SKM-1 (cell line): ENCODE results near the gene PTPRN.
A peak's percentile ranks its signal among the peaks of the same experiment; 100 is the strongest.
"Not testable (repeated sequence)": the region's sequence is repeated elsewhere in the genome, so short reads cannot be mapped to it uniquely, and the experiment has no call there.

ENCODE experiments used
- DNase-seq: peaks from one replicate; lab custom pipeline; 2025; ENCODE audit not compliant: unreplicated experiment; lab: John Stamatoyannopoulos, UW

The PTPRN gene

GRCh38 chr2:219271021-219271420 is 38.2 kb downstream of the PTPRN start:
- DNase-seq: no peak

GRCh38 chr2:219270055-219270372 is 39.2 kb downstream of the PTPRN start:
- no peak for DNase-seq

- no peak for DNase-seq
Observed at GRCh38 chr2:219269362-219270054, 39.7 kb downstream of the PTPRN start.

- no peak for DNase-seq
Observed at GRCh38 chr2:219268294-219268693, 40.9 kb downstream of the PTPRN start.

GRCh38 chr2:219266886-219267285 is 42.3 kb downstream of the PTPRN start:
- DNase-seq: no peak

- no peak for DNase-seq
Observed at GRCh38 chr2:219266232-219266631, 43.0 kb downstream of the PTPRN start.

- no peak for DNase-seq
Observed at GRCh38 chr2:219261024-219261855, 48.0 kb downstream of the PTPRN start.

GRCh38 chr2:219258942-219259341 is 50.3 kb downstream of the PTPRN start:
- DNase-seq: not testable (repeated sequence)

GRCh38 chr2:219254590-219255201 is 54.5 kb downstream of the PTPRN start:
- DNase-seq: peak; percentile 65

GRCh38 chr2:219253753-219254589 is 55.2 kb downstream of the PTPRN start, which contains the start of gene TUBA4A:
TUBA4A (minus strand) TSS chr2:219253918; CDS start chr2:219253858, 60 bp downstream.
- peak; percentile 56 for DNase-seq

GRCh38 chr2:219252900-219253752 is 56.1 kb downstream of the PTPRN start, which contains the start of gene TUBA4B:
TUBA4B (plus strand) TSS chr2:219253243; CDS start chr2:219253408, 165 bp downstream.
- DNase-seq: peak; percentile 27

- no peak for DNase-seq
Observed at GRCh38 chr2:219252570-219252899, 56.7 kb downstream of the PTPRN start.

- no peak for DNase-seq
Observed at GRCh38 chr2:219252084-219252483, 57.1 kb downstream of the PTPRN start.

- no peak for DNase-seq
Observed at GRCh38 chr2:219251656-219252055, 57.5 kb downstream of the PTPRN start.

- no peak for DNase-seq
Observed at GRCh38 chr2:219250049-219250781, 59.0 kb downstream of the PTPRN start.

GRCh38 chr2:219249203-219249980 is 59.8 kb downstream of the PTPRN start:
- DNase-seq: no peak

- no peak for DNase-seq
Observed at GRCh38 chr2:219248845-219249202, 60.4 kb downstream of the PTPRN start.

GRCh38 chr2:219247678-219248642 is 61.2 kb downstream of the PTPRN start:
- DNase-seq: no peak
